ENCODE data around the gene GART. TPM values are rescaled to one million over a fixed set of nuclear protein-coding genes. Genes with fewer than 3 reads are reported as not detected.
"Not testable (repeated sequence)": the region's sequence is repeated elsewhere in the genome, so short reads cannot be mapped to it uniquely, and the experiment has no call there.

GART gene
- total and polyA plus RNA-seq, 8 donors, result 4.1 to 126 (median 47.8) TPM

- Histone ChIP-seq H3K9me3 (no peaks in the 10 kb centered on the region), H3K36me3 (peaks cover 54 to 100% (median 98%) of the 10 kb centered on the region in 4 donors), H3K4me3 (no peak overlapping the region), H3K4me1 (no peaks in the 10 kb centered on the region), H3K27me3 (no peaks in the 10 kb centered on the region), H3K27ac (peak overlapping the region in 1 of 5 donors; percentile 20)
- no peak for TF ChIP-seq CTCF (IDR thresholded peaks at IDR 0.05)
- no peak for TF ChIP-seq POLR2A (IDR thresholded peaks at IDR 0.05)
- TF ChIP-seq POLR2AphosphoS5 (IDR thresholded peaks at IDR 0.05), result no peak
- TF ChIP-seq EP300 (IDR thresholded peaks at IDR 0.05), result no peak
- 76 to 94% (median 91%) methylated on average over 2 of the region's 2 CpGs for WGBS, 5 donors
- no peak for DNase-seq
- intact Hi-C loops (cut with DNase I; ENCODE audit: low total_unique reads), result no loop called here
Observed at GRCh38 chr21:33514229-33514628, 27.7 kb downstream of the GART start.

GRCh38 chr21:33512481-33512880 lies 29.4 kb downstream of the GART start:
- H3K4me1 ChIP-seq, result no peaks in the 10 kb centered on the region
- 95 to 100% (median 99%) methylated on average over 3 of the region's 3 CpGs for WGBS, 5 donors
- no peak overlapping the region for H3K27ac ChIP-seq
- peaks cover 44 to 98% (median 96%) of the 10 kb centered on the region in 4 donors for H3K36me3 ChIP-seq
- no peak for DNase-seq
- intact Hi-C loops (cut with DNase I; ENCODE audit: low total_unique reads), result no loop called here
- no peak for TF ChIP-seq POLR2AphosphoS5 (IDR thresholded peaks at IDR 0.05)
- TF ChIP-seq POLR2A (IDR thresholded peaks at IDR 0.05), result no peak
- TF ChIP-seq CTCF (IDR thresholded peaks at IDR 0.05), result no peak
- no peak for TF ChIP-seq EP300 (IDR thresholded peaks at IDR 0.05)
- H3K27me3 ChIP-seq, result no peaks in the 10 kb centered on the region
- no peaks in the 10 kb centered on the region for H3K9me3 ChIP-seq
- no peak overlapping the region for H3K4me3 ChIP-seq

GRCh38 chr21:33511639-33512038 lies 30.3 kb downstream of the GART start:
- H3K36me3 ChIP-seq, result peaks cover 36 to 98% (median 96%) of the 10 kb centered on the region in 4 donors
- no peak overlapping the region for H3K27ac ChIP-seq
- intact Hi-C loops (cut with DNase I; ENCODE audit: low total_unique reads), result no loop called here
- WGBS, 5 donors, result 95 to 98% (median 98%) methylated on average over 4 of the region's 4 CpGs
- no peak overlapping the region for H3K4me3 ChIP-seq
- no peaks in the 10 kb centered on the region for H3K9me3 ChIP-seq
- no peaks in the 10 kb centered on the region for H3K27me3 ChIP-seq
- no peaks in the 10 kb centered on the region for H3K4me1 ChIP-seq
- DNase-seq, result no peak
- TF ChIP-seq CTCF (IDR thresholded peaks at IDR 0.05) (no peak), POLR2AphosphoS5 (IDR thresholded peaks at IDR 0.05) (no peak), POLR2A (IDR thresholded peaks at IDR 0.05) (no peak), EP300 (IDR thresholded peaks at IDR 0.05) (no peak)

DNA sequence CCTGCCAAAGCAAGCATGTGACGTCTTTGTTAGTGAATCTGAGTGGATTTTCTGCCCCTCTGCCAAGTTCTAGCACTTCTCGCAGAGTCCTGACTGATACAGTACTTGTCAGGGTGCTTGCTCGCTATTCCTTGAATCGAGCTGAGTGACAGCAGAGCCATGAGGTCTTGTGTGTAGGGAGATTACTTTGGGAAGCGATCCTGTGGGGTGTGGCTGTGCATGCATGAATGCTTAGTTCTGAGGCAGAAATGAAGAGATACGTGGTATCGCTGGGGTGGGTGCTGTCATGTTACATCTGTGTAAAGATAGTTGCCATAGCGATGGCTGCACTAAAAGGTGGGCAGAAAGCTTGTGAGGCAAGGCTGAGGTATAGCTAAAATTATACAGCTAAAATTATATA lies 31.1 kb downstream of the GART start:
- peaks cover 30 to 97% (median 94%) of the 10 kb centered on the region in 4 donors for H3K36me3 ChIP-seq
- H3K4me1 ChIP-seq, result no peaks in the 10 kb centered on the region
- TF ChIP-seq EP300 (IDR thresholded peaks at IDR 0.05) (no peak), POLR2A (IDR thresholded peaks at IDR 0.05) (no peak), POLR2AphosphoS5 (IDR thresholded peaks at IDR 0.05) (no peak), CTCF (IDR thresholded peaks at IDR 0.05) (no peak)
- H3K4me3 ChIP-seq, result no peak overlapping the region
- no peak overlapping the region for H3K27ac ChIP-seq
- peak in 1 of 2 donors; percentile 9 for DNase-seq
- 92 to 97% (median 94%) methylated on average over 8 of the region's 8 CpGs for WGBS, 5 donors
- no peaks in the 10 kb centered on the region for H3K27me3 ChIP-seq
- no peaks in the 10 kb centered on the region for H3K9me3 ChIP-seq
- intact Hi-C loops (cut with DNase I; ENCODE audit: low total_unique reads), result no loop called here

DNA sequence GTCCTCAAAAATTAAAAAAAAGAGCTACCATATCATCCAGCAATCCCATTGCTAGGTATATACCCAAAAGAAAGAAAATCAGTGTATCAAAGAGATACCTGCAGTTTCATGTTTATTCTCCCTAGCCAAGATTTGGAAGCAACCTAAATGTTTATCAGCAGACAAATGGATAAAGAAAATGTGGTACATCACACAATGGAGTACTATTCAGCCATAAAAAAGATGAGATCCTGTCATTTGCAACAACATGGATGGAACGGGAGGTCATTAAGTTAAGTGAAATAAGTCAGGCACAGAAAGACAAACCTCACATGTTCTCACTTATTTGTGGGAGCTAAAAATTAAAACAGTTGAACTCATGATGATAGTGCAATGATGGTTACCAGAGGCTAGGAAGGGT lies 34.9 kb downstream of the GART start:
- H3K27me3 ChIP-seq; DNase-seq; H3K9me3 ChIP-seq; H3K27ac ChIP-seq; H3K4me3 ChIP-seq; intact Hi-C loops (cut with DNase I; ENCODE audit: low total_unique reads); H3K4me1 ChIP-seq: not testable (repeated sequence)
- WGBS, 5 donors, result 94 to 100% (median 96%) methylated on average over 1 of the region's 1 CpG
- peaks cover 19 to 97% (median 94%) of the 10 kb centered on the region in 4 donors for H3K36me3 ChIP-seq
